Uterus (tissue), 4 donors: Measurements from ENCODE around the gene USHBP1. TPM values are rescaled to one million over a fixed set of nuclear protein-coding genes. Genes with fewer than 3 reads are reported as not detected.

Experiments used
- DNase-seq, 2 donors: peaks; one replicate each; pipeline ENCODE4 v3.0.0-alpha.2; 2019 to 2020
- H3K27ac ChIP-seq, 2 donors: fragments of 200-600 bp; sonication (generic); 1 replicate in 1 of 2; 2 replicates in 1 of 2; pipeline ENCODE4 v1.5.1; 2016 to 2018
- H3K27me3 ChIP-seq, 2 donors: fragments of 200-600 bp; sonication (generic); one replicate each; pipeline ENCODE4 v1.5.1; 2018 to 2019; ENCODE audit warnings: control low read depth in 1 of 2
- H3K36me3 ChIP-seq, 2 donors: fragments of 200-600 bp; sonication (generic); one replicate each; pipeline ENCODE4 v1.5.1; 2019; ENCODE audit warnings: control low read depth in 1 of 2
- H3K4me1 ChIP-seq, 2 donors: fragments of 200-600 bp; sonication (generic); one replicate each; pipeline ENCODE4 v1.5.1; 2018 to 2019; ENCODE audit warnings: control low read depth in 1 of 2
- H3K4me3 ChIP-seq, 2 donors: fragments of 200-600 bp; sonication (generic); 1 replicate in 1 of 2; 2 replicates in 1 of 2; pipeline ENCODE4 v1.5.1; 2018 to 2019; ENCODE audit warnings: mild to moderate bottlenecking in 1 of 2
- H3K9me3 ChIP-seq, 2 donors: fragments of 200-600 bp; sonication (generic); one replicate each; pipeline ENCODE4 v1.5.1; 2019; ENCODE audit warnings: control low read depth in 1 of 2
- CTCF ChIP-seq, 4 experiments: fragments of 200-600 bp in 2 of 4; fragments of 450-650 bp in 2 of 4; sonication (generic) in 2 of 4; IDR thresholded peaks; one replicate each; pipeline ENCODE4 v1.5.1; 2016 to 2019; ENCODE audit warnings: antibody characterized with exemption in 4 of 4, mild to moderate bottlenecking in 2 of 4, moderate library complexity in 1 of 4
- POLR2A ChIP-seq, 2 donors: fragments of 450-650 bp; IDR thresholded peaks; one replicate each; pipeline ENCODE4 v1.6.1; 2016; ENCODE audit warnings: antibody characterized with exemption in 2 of 2, mild to moderate bottlenecking in 1 of 2, moderate library complexity in 1 of 2
- intact Hi-C: fragments of 100-400 bp; cut with DNase I; formaldehyde crosslinking; loops from one replicate; pipeline ENCODE4 v1.15.1; 2023; ENCODE audit warnings: low total_unique reads
- total RNA-seq, 4 donors: library from RNA; depleted of rRNA in 3 of 4; stranded (reverse); fragments of >200 nt in 3 of 4; gene quantifications; one replicate each; pipeline versions ENCODE4 v1.1.0 to v1.2.4, GENCODE V29; 2014 to 2023
- donor health status: DM: yes; HTN: yes; CAD: no.

USHBP1 gene
- total RNA-seq, 4 donors from 2014 or later: 3.5 to 23.8 (median 13.0) TPM

GRCh38 chr19:17303167-17303939, 38.8 kb upstream of the USHBP1 start, which contains the start of gene ABHD8:
ABHD8 (minus strand) TSS chr19:17303425; CDS start chr19:17301616, 1,809 bp downstream.
- Histone ChIP-seq H3K9me3 (no peaks in the 10 kb centered on the region), H3K27me3 (no peaks in the 10 kb centered on the region), H3K4me3 (peak within 1 kb of the TSS; percentile 63 to 81), H3K27ac (peak within 1 kb of the TSS; percentile 72 to 88), H3K4me1 (peaks cover 0 to 20% of the 10 kb centered on the region in 2 donors), H3K36me3 (no peaks in the 10 kb centered on the region)
- peak; percentile 96 to 98 for DNase-seq
- TF ChIP-seq CTCF (IDR thresholded peaks at IDR 0.05): peak; percentile 33 to 89 (median 79)
- TF ChIP-seq POLR2A (IDR thresholded peaks at IDR 0.05): peak; percentile 67 to 70
- intact Hi-C loops: no loop called here

- H3K27ac ChIP-seq: peak overlapping the region; percentile 72 to 88
- no peaks in the 10 kb centered on the region for H3K36me3 ChIP-seq
- no peaks in the 10 kb centered on the region for H3K27me3 ChIP-seq
- TF ChIP-seq CTCF (IDR thresholded peaks at IDR 0.05) (no peak), POLR2A (IDR thresholded peaks at IDR 0.05) (no peak)
- no peaks in the 10 kb centered on the region for H3K9me3 ChIP-seq
- H3K4me1 ChIP-seq: peaks cover 0 to 20% of the 10 kb centered on the region in 2 donors
- H3K4me3 ChIP-seq: peak overlapping the region; percentile 63 to 81
- intact Hi-C loops: no loop called here
- DNase-seq: peak; percentile 42 to 51
Measured at GRCh38 chr19:17302391-17303166, 38.0 kb upstream of the USHBP1 start.

- H3K4me1 ChIP-seq: peaks cover 0 to 14% of the 10 kb centered on the region in 2 donors
- no peaks in the 10 kb centered on the region for H3K27me3 ChIP-seq
- no peaks in the 10 kb centered on the region for H3K9me3 ChIP-seq
- no peak overlapping the region for H3K4me3 ChIP-seq
- DNase-seq: no peak
- intact Hi-C loops: no loop called here
- TF ChIP-seq POLR2A (IDR thresholded peaks at IDR 0.05) (no peak), CTCF (IDR thresholded peaks at IDR 0.05) (no peak)
- no peak overlapping the region for H3K27ac ChIP-seq
- H3K36me3 ChIP-seq: no peaks in the 10 kb centered on the region
Measured at GRCh38 chr19:17300992-17301619, 36.6 kb upstream of the USHBP1 start.

GRCh38 chr19:17296976-17297375, 32.4 kb upstream of the USHBP1 start:
- intact Hi-C loops: no loop called here
- H3K9me3 ChIP-seq: no peaks in the 10 kb centered on the region
- H3K36me3 ChIP-seq: no peaks in the 10 kb centered on the region
- no peaks in the 10 kb centered on the region for H3K4me1 ChIP-seq
- H3K27me3 ChIP-seq: no peaks in the 10 kb centered on the region
- TF ChIP-seq POLR2A (IDR thresholded peaks at IDR 0.05): no peak
- TF ChIP-seq CTCF (IDR thresholded peaks at IDR 0.05): no peak
- DNase-seq: no peak
- no peak overlapping the region for H3K4me3 ChIP-seq
- no peak overlapping the region for H3K27ac ChIP-seq
